ENCODE results near the gene STXBP5. TPM values are rescaled to one million over a fixed set of nuclear protein-coding genes. Genes with fewer than 3 reads are reported as not detected.

STXBP5 gene
- total and polyA plus RNA-seq, 9 of the 15 experiments (the other 6 are each of a cell fraction or from before 2014, with no cell fraction given): 23.3 to 172 (median 71.5) TPM

GRCh38 chr6:147222160-147222838 lies 18.1 kb downstream of the STXBP5 start (continued):
- TF ChIP-seq STAT5A (IDR thresholded peaks at IDR 0.05; ENCODE audit: borderline replicate concordance, low read length): peak; percentile 79
- TF ChIP-seq RNF219 (CRISPR knock-in tag; IDR thresholded peaks at IDR 0.05): no peak
- TF ChIP-seq ZFP1 (CRISPR knock-in tag; IDR thresholded peaks at IDR 0.05): no peak
- peak; percentile 63; the same call in 1 of the 2 replicates for TF ChIP-seq CREM (IDR thresholded peaks at IDR 0.05; ENCODE audit: low read depth)
- TF ChIP-seq CAMTA2 (CRISPR knock-in tag; conservative IDR thresholded peaks at IDR 0.05): no peak
- no peak for TF ChIP-seq MAFG (tag; conservative IDR thresholded peaks at IDR 0.05)
- peak in 1 of 2 experiments; percentile 92; a peak in 3 of 4 replicates for TF ChIP-seq RCOR1 (IDR thresholded peaks at IDR 0.05; ENCODE audit: borderline replicate concordance in 1 of 2, low read depth in 2 of 2, low read length in 2 of 2)
- TF ChIP-seq THAP12 (CRISPR knock-in tag; IDR thresholded peaks at IDR 0.05): no peak
- no peak for TF ChIP-seq FOXA3 (CRISPR knock-in tag; conservative IDR thresholded peaks at IDR 0.05 in 1 of 2, IDR thresholded peaks at IDR 0.05 in 1 of 2)
- no peak for TF ChIP-seq ELK3 (CRISPR knock-in tag; IDR thresholded peaks at IDR 0.05)
- no peak for TF ChIP-seq MAX (CRISPR knock-in tag; IDR thresholded peaks at IDR 0.05)
- no peak for TF ChIP-seq KHSRP (IDR thresholded peaks at IDR 0.05)
- no peak for TF ChIP-seq ZNF124 (CRISPR knock-in tag; IDR thresholded peaks at IDR 0.05)
- peak; percentile 56 for TF ChIP-seq TAF1 (IDR thresholded peaks at IDR 0.05; ENCODE audit: control insufficient read depth, extremely low read depth, insufficient read depth, low read length, severe bottlenecking)
- no peak for TF ChIP-seq ZNF146 (CRISPR knock-in tag; IDR thresholded peaks at IDR 0.05; ENCODE audit: unreplicated experiment)
- TF ChIP-seq CHD2 (IDR thresholded peaks at IDR 0.05; ENCODE audit: low read depth, low read length): 0 out of 2 replicates have a peak, but pooled peaks have one; percentile 53
- TF ChIP-seq SUPT5H (IDR thresholded peaks at IDR 0.05): 0 out of 2 replicates have a peak, but pooled peaks have one; percentile 8
- no peak for TF ChIP-seq TSHZ1 (CRISPR knock-in tag; IDR thresholded peaks at IDR 0.05)
- TF ChIP-seq LCOR (CRISPR knock-in tag; IDR thresholded peaks at IDR 0.05): peak; percentile 7; the same call in 1 of the 2 replicates

Data from K562 (cell line).